ENCODE results near the gene CACNA1I.

The CACNA1I gene

GRCh38 chr22:39697790-39698430 lies 127.4 kb downstream of the CACNA1I start:
- no peak for DNase-seq (ENCODE audit: low spot score)

GRCh38 chr22:39699631-39700360 lies 129.2 kb downstream of the CACNA1I start:
- no peak for DNase-seq (ENCODE audit: low spot score)

- no peak for DNase-seq (ENCODE audit: low spot score)
These were observed 130.0 kb downstream of the CACNA1I start for GRCh38 chr22:39700565-39700964.

GRCh38 chr22:39703091-39703490 lies 132.5 kb downstream of the CACNA1I start:
- DNase-seq (ENCODE audit: low spot score): no peak

- no peak for DNase-seq (ENCODE audit: low spot score)
These were observed 133.5 kb downstream of the CACNA1I start for GRCh38 chr22:39703928-39704639.

GRCh38 chr22:39705386-39705785 lies 134.8 kb downstream of the CACNA1I start:
- no peak for DNase-seq (ENCODE audit: low spot score)

GRCh38 chr22:39706376-39707140 lies 136.0 kb downstream of the CACNA1I start:
- no peak for DNase-seq (ENCODE audit: low spot score)

- no peak for DNase-seq (ENCODE audit: low spot score)
These were observed 136.8 kb downstream of the CACNA1I start for GRCh38 chr22:39707351-39707750.

GRCh38 chr22:39707816-39708215 lies 137.3 kb downstream of the CACNA1I start:
- no peak for DNase-seq (ENCODE audit: low spot score)

- DNase-seq (ENCODE audit: low spot score): no peak
These were observed 140.0 kb downstream of the CACNA1I start for GRCh38 chr22:39710380-39711150.

GRCh38 chr22:39712081-39712480 lies 141.5 kb downstream of the CACNA1I start:
- no peak for DNase-seq (ENCODE audit: low spot score)

GRCh38 chr22:39712751-39713525 lies 142.4 kb downstream of the CACNA1I start:
- DNase-seq (ENCODE audit: low spot score): no peak

- DNase-seq (ENCODE audit: low spot score): no peak
These were observed 143.3 kb downstream of the CACNA1I start for GRCh38 chr22:39713799-39714290.

- no peak for DNase-seq (ENCODE audit: low spot score)
These were observed 143.8 kb downstream of the CACNA1I start for GRCh38 chr22:39714321-39714720.

GRCh38 chr22:39715778-39716495 lies 145.4 kb downstream of the CACNA1I start:
- DNase-seq (ENCODE audit: low spot score): no peak

GRCh38 chr22:39716534-39716933 lies 146.0 kb downstream of the CACNA1I start:
- no peak for DNase-seq (ENCODE audit: low spot score)

GRCh38 chr22:39717099-39717498 lies 146.5 kb downstream of the CACNA1I start:
- DNase-seq (ENCODE audit: low spot score): no peak

- DNase-seq (ENCODE audit: low spot score): no peak
These were observed 147.7 kb downstream of the CACNA1I start for GRCh38 chr22:39718206-39718605.

- no peak for DNase-seq (ENCODE audit: low spot score)
These were observed 148.4 kb downstream of the CACNA1I start for GRCh38 chr22:39718921-39719475.

Measured in kidney capillary endothelial cell (primary cell).